ENCODE data around the gene LMLN.
"Not testable (repeated sequence)": the region's sequence is repeated elsewhere in the genome, so short reads cannot be mapped to it uniquely, and the experiment has no call there.

Gene LMLN

DNA sequence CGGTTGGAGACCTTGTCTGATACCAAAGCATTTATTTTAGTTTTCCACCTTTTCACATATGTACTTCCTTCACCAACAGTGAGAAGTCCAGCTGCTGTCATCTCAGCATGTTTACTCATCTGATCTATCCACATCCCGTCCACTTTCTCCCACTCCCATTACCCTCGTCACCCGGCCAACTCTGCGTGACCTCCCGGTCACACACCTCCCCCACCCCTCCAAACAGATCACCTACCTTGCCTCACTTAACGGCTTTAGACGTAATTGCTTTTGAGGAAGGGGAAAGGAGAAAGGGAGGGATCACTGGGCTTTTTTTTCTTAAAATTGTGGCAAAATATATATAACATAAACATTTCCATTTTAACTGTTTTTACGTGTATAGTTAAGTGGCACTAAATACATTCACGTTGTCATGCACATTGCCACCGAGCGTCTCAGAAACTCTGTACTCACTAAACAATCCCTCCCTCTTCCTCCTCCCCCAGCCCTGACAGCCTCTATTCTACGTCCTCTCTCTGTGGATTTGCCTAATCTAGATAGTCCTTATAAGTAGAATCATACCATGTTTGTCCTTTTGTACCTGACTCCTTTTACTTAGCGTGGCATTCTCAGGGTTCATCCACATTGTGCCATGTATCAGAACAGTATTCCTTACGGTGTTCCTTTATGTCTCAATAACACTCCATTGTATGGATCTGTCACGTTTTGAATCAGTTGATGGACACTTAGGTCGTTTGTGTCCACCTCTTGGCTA, 67.2 kb downstream of the LMLN start:
- no peak for DNase-seq

DNA sequence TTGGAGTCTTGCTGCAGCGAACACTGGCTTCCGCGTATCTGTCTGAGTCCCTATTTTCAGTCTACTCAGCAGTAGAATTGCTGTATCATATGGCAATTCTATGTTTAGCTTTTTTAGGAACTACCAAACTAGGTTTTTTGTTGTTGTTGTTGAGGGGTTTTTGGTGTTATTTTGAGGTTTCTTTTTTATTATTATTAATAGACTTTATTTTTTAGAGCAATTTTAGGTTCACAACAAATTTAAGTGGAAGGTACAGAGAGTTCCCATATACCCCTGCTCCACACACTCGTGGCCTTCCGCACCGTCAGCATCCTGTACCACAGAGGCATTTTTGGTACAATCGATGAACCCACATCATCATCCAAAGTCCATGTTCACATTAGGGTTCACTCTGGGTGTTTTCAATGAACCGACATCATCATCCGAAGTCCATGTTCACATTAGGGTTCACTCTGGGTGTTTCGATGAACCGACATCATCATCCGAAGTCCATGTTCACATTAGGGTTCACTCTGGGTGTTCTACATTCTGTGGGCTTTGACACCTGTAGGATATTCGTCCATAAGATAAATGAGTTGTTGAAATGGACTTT, 67.9 kb downstream of the LMLN start:
- no peak for DNase-seq

DNA sequence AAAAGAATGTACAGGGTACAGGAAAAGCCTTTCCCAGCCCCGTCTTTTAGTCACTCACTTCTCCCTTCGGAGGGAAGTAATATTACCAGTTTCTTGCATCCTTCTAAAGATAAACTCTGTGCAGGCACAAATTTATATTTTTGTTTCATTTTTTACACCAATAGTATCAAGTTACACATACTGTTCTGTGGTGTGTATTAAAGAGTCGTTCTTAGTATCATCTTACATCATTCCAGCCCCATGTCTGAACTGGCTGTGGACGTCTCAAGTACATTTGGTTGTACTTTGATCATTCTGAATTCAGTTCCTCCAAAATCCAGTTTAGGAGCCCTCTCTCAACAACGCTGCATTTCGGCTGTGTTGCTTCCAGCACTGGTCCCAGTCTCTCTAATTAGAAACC, 68.7 kb downstream of the LMLN start:
- no peak for DNase-seq

DNA sequence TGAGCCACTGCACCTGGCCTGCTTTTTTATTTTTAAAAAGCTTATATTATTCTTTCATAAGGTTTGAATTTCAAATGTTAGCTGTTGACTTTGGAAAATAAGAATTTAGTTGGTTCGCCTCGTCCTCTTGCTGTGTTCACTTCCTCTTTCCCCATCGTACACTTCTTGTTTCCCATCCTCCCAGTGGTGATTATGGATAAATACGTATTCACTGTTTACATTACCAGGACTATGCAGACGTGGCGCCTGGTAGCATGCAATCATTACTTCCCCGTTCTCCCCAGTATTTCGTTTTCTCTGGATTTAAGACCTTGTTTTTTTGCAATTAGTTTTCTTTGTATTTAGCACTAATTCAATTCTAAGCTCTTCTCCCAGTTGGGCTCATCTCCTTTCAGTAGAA, 70.1 kb downstream of the LMLN start:
- no peak for DNase-seq

DNA sequence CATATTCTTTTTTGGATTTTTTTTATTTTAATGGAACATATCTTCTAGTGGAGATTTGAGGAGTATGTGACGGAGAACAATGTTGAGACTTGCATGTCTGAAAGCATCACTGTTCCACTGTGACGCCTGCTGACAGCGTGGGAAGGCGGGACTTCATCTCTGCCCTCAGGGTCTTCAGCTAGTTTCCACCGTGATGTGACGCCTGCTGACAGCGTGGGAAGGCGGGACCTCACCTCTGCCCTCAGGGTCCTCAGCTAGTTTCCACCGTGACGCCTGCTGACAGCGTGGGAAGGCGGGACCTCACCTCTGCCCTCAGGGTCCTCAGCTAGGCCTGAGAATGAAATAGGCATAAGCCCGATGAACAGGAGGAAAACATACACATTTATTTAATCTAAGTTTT, 70.7 kb downstream of the LMLN start:
- no peak for DNase-seq

DNA sequence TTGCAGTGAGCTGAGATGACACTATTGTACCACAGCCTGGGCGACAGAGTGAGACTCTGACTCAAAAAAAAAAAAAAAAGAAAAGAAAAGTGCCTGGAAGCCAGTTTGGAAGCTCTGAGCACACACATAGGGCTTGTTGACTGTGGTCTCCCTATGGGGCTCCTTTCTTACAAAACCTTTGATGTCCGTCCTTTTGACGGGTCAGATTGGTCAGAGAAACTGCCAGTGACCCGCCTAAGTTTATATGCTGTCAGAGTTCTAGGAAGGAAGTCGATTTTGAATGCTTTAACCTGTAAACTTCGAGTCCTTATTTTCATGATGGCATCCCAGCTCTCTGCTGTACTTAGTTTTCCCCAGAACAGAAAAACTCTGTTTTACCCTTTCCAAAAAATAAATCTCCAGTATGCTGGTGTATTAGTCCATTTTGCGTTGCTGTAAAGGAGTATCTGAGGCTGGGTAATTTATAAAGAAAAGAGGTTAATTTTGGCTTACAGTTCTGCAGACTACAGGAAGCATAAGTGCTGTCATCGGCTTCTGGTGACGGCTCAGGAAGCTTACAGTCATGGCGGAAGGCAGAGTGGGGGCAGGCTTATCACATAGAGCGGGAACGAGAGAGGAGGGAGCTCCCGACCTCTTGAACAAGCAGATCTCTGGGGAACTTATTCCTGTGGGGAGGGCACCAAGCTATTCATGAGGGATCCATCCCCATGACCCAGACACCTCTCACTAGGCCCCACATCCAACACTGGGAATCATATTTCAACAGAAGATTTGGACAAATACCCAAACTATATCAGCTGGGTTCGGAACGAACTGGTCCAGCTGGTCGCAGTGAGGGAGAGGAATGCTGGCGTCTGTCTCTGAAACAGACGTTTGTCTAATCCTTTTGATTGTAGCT, 72.3 kb downstream of the LMLN start:
- no peak for DNase-seq

DNA sequence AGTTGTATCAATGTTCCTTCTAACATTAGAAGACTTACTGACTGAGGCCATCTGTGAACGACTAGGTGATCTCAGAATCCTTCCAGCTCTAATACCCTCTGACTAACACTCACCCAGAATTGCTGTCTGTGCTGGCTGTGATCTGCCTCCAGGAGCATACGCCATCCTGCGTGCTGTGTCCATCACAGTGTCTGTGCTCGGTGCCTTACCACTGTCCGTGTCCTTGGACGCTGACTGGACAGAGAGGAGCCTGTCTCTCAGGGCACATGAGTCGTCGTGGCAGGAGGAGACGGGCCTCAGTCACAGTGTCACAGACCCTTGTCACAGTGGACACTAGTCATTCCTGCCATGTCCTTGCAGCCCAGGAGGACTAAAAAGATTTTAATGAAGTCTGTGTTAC, 83.1 kb downstream of the LMLN start:
- DNase-seq = no peak

DNA sequence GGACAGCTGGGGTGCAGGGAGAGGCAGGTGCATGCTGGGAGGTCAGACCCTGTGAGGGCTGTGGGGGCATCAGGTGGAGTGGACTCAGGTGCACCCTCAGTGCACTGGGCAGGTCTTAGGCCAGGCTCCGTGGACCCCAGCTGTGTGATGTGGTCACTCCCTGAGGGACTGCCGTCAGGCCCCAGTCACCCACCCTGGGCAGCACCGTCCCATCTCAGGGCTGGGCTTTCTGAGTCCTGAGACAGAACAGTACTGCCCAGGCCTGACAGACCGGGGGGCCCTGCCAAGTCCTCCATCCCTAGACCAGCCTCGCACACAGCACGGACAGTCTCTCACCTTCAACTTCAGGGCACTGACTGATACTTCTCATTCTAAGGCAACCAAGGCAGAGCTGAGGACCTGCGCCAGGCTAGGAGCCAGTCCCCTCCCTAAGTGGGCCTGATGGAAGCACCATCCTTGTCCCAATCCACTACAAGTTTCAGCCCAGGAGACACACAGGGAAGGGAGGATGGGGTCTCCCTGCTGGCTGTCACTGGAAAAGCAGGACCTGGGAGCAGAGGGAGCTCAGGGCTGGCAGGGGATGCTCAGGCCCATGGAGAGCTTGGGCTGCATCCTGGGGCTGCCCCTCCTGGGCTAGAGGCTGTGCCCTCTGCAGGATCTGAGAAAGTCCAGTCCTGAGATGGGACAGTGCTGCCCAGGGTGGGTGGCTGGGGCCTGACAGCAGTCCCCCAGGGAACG, 86.3 kb downstream of the LMLN start:
- no peak for DNase-seq

DNA sequence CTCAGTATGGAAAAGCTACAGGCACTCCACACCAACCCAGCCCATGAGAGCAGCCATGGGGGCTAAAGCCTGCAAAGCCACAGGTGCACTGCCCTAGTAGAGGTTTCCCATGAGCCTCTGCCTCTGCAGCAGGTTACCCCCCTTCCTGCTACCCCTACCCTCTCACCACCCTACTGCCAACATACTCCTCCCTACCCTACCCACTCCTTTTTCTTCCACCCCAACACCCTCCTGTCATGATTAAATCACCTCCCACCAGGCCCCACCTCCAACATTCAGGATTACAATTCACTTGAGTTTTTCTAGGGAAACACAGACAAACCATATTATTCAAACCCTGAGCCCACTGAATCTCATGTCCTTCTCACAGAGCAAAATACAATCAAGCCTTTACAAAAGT, 88.4 kb downstream of the LMLN start:
- no peak for DNase-seq

DNA sequence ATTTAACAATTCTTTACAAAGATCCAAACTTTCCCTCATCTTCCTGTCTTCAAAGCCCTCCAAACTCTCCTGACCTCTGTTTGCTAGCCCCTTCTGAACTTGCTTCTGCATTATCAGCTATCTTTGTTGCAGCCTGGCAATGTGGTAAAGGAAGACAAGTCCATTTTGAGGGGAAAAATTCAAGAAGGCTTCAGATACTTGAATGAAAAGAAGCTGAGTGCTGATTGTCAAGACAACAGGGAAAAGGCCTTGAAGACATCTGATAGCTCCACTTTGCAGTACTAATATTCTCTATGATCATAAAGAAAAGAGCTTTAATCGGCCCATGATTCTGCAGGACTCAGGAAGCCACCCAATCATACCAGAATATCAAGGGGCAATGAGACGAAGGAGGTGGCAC, 91.8 kb downstream of the LMLN start:
- DNase-seq = no peak

DNA sequence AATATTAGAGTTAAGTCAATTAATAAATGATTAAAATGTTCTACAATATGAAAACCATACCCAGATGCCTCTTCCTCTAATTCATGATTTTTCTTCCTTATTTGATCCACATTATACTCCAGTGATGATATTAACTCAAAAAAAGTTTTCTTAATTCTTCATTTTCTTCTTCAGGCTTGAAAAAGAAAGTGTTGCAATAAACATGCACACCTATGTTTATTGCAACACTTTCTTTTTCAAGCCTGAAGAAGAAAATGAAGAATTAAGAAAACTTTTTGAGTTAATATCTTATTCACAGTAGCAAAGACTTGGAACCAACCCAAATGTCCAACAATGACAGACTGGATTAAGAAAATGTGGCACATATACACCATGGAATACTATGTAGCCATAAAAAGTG, 93.4 kb downstream of the LMLN start:
- DNase-seq = not testable (repeated sequence)

DNA sequence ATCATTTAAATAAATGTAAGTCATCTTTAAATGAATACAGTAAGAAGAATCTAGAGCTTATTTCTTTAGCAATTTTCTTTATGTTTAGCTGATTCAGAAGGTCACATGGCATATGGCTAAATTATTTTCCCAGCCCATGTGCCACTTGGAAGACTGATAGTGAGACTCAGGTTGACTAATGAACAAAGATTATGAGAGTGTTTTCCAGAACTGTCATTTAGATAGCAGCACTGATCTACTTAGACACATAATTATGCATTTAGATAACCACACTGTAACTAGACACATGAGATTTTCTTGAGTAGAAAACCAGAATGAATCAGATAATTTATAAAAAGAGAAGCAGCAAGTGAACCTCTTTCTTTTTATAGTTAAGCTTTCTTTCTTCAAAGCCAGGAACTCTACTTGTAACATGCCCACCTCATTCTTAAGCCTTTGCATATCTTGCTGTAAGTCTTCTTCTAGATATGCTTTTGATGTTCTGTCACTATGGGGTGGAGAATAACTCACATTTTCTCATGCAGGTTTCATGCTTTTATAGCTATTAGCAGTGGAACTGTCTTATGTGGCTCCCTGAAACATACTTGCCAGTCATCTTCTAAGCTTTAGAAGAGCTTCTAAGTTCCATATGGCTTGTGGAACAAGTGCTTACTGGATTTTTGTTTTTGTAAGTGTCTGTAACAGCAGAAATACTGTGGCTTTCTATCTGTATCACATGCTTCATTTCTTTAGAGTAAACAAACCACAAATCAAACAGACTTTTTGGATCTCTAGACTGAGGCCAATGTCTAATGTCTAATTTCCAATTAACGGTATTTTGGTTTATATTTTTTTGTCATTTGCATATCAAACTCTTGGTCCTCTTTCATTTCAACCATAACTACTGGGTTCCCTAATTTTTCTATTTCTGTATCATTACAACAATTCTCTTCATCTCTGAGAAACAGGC, 101.4 kb downstream of the LMLN start:
- no peak for DNase-seq

DNA sequence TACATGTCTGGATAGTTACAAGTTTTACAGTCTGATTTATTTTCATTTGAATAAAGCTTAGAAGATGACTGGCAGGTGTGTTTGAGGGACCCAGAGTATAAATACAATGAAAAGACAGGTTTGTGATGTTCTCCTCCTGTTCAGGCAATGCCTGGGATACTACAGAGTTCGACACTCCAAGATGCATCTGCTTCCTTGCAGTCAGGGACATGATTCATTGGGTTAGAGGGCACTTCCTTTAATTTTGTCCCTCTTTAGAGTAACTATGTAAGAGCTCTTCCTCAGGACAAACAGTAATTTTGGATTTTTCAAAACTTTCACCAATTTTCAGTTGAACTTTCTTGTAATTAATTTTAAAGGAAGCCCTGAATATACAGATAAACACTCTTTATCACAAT, 102.0 kb downstream of the LMLN start:
- DNase-seq = no peak

DNA sequence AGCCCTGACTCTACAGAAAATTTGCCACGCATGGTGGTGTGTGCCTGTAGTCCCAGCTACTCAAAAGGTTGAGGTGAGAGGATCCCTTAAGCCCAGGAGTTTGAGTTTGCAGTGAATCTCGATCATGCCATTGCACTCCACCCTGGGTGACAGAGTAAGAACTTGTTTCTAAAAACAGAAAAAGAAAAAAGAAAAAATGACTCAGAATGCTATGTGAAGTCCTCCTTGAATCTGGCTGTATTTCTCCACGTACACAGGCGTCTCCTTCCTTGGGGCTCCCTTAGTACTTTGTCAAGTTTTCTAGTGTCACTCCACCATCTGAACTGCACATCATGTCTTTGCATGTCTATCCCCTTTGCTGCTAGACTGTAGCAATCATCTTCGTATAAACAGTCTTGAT, 104.4 kb downstream of the LMLN start:
- DNase-seq = no peak

DNA sequence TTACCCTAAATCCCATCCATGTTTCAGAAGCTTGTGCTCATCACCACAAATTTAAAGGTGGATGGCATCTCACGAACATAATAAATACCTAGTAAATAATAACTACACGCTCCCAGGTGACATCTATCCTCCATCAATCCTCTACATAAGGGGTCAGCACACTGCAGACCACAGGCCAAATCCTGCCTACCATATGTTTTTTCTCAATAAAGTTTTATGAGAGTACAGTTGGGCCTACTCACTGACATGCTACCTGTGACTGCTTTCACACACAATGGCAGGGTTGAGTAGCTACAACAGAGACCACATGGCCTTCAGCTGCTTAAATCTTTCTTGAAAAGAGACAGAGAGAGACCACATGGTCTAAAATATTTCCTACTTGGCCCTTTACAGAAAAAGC, 105.9 kb downstream of the LMLN start:
- DNase-seq = no peak

DNA sequence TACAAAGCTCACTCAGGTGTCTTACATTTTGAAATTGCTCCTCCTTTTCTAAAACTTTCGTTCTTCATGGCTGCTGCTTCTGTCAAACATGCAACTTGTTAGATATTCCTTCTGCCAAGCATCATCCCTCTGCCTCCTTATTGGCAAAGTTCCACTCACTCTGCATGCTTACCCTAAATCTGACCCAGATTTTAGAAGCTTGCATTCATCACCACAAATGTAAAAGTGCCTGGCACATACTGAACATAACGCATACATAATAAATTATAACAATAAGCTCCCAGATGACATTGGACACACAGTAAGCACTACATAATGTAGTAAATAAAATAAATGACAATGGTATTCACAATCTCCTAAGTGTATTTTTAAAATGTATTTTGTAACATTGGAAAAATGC, 107.4 kb downstream of the LMLN start:
- no peak for DNase-seq

DNA sequence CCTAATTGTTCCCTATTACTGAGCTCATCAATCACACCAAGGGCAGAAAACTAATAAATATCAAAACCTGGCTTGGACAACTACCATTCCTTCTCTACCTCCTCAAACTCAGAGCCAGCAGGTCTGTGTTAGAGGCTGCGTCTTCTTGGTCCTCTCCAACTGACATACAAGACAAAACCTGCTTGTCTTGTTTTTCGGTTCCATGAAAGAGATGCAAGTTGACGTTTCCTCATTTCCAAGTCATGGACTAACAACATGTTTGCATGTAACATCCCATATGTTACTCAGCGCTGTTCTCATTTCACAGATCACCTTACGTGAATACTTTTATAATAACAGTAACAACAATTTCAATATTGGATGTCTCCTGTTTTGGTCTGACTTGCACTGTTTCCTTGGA, 110.9 kb downstream of the LMLN start:
- no peak for DNase-seq

DNA sequence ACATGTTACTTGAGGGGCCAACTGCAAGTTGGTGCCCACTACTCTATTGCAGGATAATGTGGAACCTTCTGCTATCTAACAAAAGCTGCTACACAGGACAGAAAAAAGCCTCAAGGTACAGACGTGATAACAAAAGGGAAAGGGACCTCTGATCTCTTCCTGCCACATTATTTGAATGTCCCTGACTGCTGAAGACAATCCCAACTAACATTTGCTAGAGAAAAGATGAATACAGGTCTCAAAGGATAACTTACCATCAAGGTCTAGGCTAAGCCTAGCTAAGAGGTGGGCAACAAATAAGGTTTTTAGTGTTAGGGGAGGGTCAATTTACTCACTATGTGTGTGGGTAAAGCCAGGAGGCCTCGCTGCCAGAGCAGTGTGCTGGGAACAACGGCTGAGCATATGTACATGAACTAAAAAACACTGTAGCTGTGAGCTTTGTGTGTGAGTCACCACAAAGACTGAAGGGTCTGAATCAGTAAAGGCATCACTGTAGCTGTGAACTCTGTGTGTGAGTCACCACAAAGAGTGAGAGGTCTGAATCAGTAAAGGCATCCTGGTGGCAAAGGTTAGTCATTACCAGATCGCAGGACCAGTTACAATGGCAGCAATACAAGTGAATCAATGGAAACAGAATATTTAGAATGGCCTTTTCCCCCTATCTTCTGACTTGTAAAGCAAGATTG, 111.7 kb downstream of the LMLN start:
- DNase-seq = no peak

DNA sequence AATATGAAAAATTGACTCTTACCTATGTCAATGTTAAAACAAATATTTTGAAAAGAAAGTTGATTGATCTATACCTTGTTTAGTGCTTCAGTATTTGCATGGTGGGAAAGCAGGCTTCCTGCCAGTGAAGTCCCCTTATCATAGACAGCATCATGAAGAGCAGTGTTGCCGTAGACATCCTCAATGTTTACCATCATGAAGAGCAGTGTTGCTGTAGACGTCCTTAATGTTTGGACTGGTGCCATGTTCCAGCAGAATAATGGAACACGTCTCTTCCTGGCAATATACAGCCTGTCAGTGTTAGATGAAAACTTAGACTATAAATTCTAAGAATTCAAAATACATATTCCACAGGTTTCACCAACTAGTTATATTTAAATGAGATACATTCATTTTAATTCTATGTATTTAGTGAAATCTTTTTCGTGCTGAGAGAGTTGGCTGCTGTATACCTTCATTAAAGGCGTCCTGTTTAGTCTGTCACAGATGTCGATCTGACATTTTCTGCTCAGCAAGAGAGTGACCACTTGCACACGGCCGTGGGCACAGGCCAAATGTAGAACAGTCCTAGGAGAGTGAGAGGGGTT, 116.8 kb downstream of the LMLN start:
- no peak for DNase-seq

DNA sequence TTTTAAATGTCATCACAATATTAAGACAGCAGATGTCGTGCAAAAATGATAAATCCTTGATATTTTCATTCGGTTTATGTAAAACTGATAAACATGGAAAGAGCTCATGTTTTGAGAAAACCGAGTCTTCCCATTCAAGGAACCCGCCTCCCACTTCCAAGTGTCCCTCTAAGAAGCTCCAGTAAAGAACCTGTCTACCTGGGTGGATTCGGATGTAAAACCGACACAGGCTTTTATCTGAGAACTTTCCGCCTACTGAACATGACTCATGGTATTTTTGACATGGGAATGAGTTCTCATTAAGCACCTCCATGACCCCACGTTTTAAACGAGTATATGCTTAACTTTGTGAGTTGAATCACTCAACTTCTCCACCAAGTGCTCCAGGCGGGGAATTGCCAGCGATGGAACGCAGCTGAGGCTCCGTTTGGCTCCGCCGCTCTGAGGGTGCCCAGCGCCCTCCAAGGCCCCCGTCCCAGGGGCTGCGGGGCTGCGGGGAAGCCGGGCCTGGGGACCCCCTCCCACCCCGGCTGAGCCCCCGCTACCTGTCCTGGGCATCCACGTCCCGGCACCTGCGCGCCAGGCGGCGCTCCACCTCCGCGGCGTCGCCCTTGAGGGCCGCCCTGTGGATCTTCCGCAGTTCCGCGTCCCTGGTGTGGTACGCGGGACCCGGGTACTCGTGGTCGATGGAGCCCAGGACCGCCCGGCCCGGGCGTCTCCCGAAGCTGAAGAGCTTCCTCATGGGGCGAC, 119.9 kb downstream of the LMLN start:
- DNase-seq = no peak

Measured in NCI-H1694 treated with DMSO at 0.1 percent for 48 hours (cell line).